GM19452 (cell line): ENCODE results near the gene OR52H1.

Experiments used
- ATAC-seq: cut with Tn5 transposase; IDR thresholded peaks from one replicate; pipeline ENCODE4 v1.9.1; 2021; ENCODE audit not compliant: unreplicated experiment

The OR52H1 gene

GRCh38 chr11:5536482-5536881 is 11.9 kb downstream of the OR52H1 start:
- ATAC-seq, result no peak

- ATAC-seq, result no peak
Observed at GRCh38 chr11:5534046-5534445, 14.3 kb downstream of the OR52H1 start.

GRCh38 chr11:5531053-5531831 is 17.1 kb downstream of the OR52H1 start:
- no peak for ATAC-seq

GRCh38 chr11:5528495-5528894 is 19.8 kb downstream of the OR52H1 start:
- ATAC-seq, result no peak

DNA sequence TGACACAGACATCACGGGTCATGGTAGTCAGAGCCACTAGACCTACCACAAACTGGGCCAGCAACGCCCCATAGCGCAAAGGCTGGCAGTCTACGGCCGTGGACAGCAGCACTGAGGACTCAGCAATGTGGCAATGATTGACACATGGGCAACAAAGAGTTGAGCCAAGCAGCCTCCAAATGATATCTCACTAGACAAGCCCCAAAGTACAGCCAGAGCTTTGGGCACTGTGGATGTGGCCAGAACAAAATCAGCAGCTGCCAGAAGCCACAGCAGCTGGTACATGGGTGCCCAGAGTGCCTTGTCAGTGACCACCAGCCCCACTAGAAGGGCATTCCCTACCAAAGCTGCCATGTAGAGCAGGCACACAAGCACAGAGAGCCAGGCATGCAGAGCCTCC is 20.6 kb downstream of the OR52H1 start:
- no peak for ATAC-seq

DNA sequence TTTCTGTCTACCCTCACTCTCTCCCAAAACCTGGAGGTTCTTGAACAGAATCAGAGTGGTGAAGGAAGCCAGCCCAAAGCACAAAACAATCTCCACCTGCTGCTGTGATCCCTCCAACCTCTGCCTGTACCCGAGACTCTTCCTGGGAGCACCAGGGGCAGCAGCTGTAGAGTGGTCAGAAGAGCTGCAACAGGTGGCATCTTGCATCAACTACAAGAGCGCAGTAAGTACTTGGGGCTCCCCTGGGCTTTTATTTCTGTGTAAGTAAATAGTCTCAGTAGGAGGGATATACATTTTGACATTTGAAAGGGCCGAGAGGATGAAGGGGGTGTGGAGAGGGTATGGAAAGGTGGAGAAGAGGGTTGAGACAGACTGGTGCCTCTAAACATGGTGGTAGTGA is 23.6 kb downstream of the OR52H1 start:
- no peak for ATAC-seq

DNA sequence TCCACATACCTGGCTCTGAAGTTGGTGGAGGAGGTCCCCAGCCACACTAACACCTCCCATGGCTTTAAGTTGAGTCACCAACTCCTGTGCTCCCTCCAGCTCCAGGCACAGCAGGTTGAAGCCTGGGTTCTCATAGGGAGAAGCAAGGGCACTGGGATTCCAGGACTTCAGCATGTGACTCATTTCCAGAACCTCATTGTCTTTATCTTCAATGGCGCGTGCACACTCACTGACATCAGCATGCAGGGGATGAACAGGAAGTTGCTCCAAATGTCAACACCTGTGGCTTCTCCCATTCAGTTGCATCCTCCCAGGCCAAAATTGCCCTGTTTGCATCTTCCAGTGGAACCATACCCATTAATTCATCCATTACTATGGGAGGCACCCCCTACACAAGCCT is 26.0 kb downstream of the OR52H1 start:
- no peak for ATAC-seq

- ATAC-seq, result no peak
Observed at GRCh38 chr11:5521540-5521939, 26.8 kb downstream of the OR52H1 start.

GRCh38 chr11:5516599-5516998 is 31.7 kb downstream of the OR52H1 start, which contains the start of gene UBQLNL:
Gene UBQLNL, minus strand, starts transcription at chr11:5516699. Its CDS starts 258 bp downstream, at chr11:5516441.
- no peak for ATAC-seq

DNA sequence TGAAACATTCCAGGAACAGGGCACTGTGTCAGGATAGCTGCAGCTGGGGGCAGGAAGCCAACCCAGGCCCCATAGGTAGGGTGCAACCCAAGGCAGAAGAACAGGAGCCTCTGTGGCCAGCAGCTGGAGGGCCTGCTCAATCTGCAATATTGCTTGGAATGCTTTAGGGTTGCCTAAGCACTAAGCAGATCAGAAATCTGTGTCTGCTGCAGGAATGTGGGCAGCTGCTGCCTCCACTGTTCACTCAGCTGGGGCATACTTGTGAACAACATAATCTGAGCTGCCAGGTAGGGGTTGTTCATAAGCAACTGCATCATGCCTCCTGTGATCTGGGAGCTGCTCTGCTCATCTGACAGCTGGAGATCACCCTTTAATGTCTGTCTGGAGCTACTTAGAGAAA is 33.5 kb downstream of the OR52H1 start:
- ATAC-seq, result no peak

GRCh38 chr11:5509803-5510202 is 38.5 kb downstream of the OR52H1 start, which contains the start of gene UBQLN3:
Gene UBQLN3, minus strand, starts transcription at chr11:5509957. Its CDS starts 399 bp downstream, at chr11:5509558.
- no peak for ATAC-seq

GRCh38 chr11:5508605-5509004 is 39.7 kb downstream of the OR52H1 start:
- no peak for ATAC-seq

GRCh38 chr11:5507933-5508305 is 40.4 kb downstream of the OR52H1 start:
- no peak for ATAC-seq

DNA sequence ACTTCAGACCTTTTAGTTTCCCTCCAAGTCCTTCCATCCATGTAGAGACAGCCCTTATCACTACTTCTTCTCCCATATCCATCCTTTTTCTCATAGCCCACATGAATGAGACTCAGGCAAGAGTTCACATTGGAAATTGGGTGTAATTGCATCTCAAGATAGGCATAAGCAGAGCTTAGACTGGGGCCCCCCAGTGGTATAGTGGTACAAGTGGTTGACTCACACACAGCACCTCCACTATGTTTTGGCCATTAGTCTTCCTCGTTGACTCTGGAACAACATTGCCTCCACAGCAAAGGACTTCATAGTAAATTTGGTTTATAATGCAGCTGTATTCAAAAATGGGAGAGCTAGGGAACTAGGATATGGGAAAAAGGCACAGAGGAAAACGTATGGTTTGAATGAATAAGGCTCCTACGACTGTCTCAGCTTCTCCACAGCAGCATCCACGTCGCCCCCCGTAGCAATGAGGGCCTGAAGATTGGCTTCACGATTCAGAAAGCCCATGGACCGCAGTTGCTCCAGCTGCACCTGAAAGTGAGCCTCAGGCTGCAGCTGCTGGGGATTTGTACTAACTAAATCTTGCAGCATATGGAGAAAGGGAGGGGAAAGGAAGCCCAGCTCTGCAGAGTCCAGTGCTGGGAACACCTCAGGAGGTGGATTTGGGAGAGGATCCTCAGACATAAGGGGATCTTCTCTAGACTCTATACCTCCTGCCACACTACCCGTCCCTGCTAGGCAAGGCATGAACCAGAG is 41.0 kb downstream of the OR52H1 start:
- no peak for ATAC-seq

GRCh38 chr11:5505363-5506048 is 42.8 kb downstream of the OR52H1 start:
- no peak for ATAC-seq

DNA sequence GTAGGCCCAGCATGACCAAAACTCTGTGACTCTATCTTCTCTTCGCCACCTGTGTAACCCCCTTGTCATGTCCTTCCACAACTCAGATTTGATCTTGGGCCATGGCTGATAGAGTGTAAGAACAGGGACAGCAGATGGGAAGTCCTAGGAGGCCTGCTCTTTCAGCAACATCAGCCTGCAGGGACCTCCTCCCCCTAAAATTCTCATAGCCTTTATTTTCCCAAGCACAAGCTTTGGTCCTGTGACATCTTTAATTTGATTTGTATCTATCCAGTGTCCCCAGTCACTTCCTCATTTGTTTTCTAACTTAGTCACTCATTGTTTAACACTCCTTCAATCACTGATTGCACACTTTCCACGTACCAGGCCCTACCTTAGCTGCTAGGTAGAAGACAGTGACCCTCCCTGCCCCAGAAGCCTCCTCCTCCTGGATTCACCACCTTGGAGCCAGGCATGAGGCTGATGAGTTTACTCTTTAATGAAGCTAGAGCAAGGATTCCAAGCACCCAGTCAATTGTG is 43.9 kb downstream of the OR52H1 start:
- ATAC-seq, result no peak

DNA sequence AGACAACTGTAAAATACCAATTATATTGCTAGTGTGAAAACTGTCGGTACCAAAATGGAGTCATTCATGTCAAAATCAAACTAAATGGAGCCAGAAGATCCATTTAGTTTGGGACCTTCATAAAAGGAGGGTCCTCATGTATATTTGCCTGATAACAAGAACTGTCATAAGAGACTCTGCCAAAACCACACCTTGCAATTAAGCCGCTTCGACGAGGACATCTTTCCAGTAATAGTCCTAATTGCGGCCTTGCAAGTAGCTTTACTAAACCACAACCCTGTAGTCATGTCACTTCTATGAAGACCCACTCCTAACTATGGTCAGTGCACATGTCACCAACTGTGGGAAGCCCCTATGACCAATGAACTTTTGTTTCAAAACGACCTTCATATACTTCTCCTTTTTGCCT is 47.9 kb downstream of the OR52H1 start:
- ATAC-seq, result no peak

DNA sequence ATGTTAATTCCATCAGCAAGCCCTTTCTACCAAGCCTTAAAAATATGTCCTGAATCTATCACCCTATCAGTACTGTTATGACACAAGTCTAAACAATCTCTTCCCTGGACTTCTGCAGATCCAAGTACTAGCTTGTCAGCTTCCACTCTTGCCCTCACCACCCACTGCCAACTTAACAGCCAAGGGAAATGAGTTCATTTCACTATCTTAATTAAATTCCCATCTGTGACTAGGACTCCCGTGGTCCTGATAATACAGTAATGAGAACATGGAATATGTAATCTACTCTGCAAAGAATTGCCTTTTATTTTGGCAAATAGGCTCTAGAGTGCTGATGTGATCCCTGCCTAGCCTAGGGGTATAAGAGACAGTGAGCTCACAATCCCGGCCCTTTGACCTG is 48.7 kb downstream of the OR52H1 start:
- no peak for ATAC-seq
